Measurements from ENCODE around the gene DTNBP1. TPM values are rescaled to one million over a fixed set of nuclear protein-coding genes. Genes with fewer than 3 reads are reported as not detected.

The DTNBP1 gene
- total and polyA plus RNA-seq, 2 of the 8 experiments (the other 6 are each of a cell fraction or from before 2014, with no cell fraction given) = 13.5 to 22.1 TPM

- Histone ChIP-seq H4K8ac (ENCODE audit: extremely low read depth, insufficient read depth, low read length) (no peak overlapping the region), H3K9me3 (ENCODE audit: insufficient read depth in 2 of 2, low read depth in 1 of 2, low read length in 1 of 2) (no peaks in the 10 kb centered on the region), H2BK120ac (replicated peaks; ENCODE audit: low read depth, low read length) (no peak overlapping the region), H3K79me1 (ENCODE audit: low read depth, low read length) (no peaks in the 10 kb centered on the region), H4K20me1 (replicated peaks in 1 of 2; ENCODE audit: control insufficient read depth in 1 of 2, insufficient read depth in 2 of 2, low read length in 2 of 2) (peaks cover 0 to 3% of the 10 kb centered on the region in 2 experiments), H2BK15ac (ENCODE audit: low read length) (no peak overlapping the region; the same call in 1 of the 2 replicates), H3K14ac (ENCODE audit: insufficient read length) (no peak overlapping the region), H3K36me3 (ENCODE audit: control insufficient read depth in 2 of 4, insufficient read depth in 4 of 4, low read length in 3 of 4) (no peaks in the 10 kb centered on the region), H3K27me3 (replicated peaks in 1 of 4; ENCODE audit: control insufficient read depth in 3 of 4, extremely low read depth in 1 of 4, insufficient read depth in 3 of 4, low read length in 3 of 4) (no peaks in the 10 kb centered on the region), H3K27ac (ENCODE audit: low read depth, low read length) (no peak overlapping the region), H3K9ac (replicated peaks in 1 of 4; ENCODE audit: extremely low read depth in 1 of 4, low read depth in 3 of 4, low read length in 3 of 4) (no peak overlapping the region), H3K56ac (replicated peaks; ENCODE audit: insufficient read length, low read depth, low read length) (no peak overlapping the region), H3K23me2 (ENCODE audit: low read depth, low read length) (no peaks in the 10 kb centered on the region), H3K4me1 (replicated peaks in 1 of 4; ENCODE audit: control insufficient read depth in 3 of 4, insufficient read depth in 4 of 4, low read length in 3 of 4) (peaks cover 0 to 10% (median 8%) of the 10 kb centered on the region in 4 experiments; a peak in 4 of 7 replicates), H2BK12ac (ENCODE audit: low read depth, low read length) (no peak overlapping the region), H2AFZ (ENCODE audit: low read length) (no peak overlapping the region), H3K79me2 (ENCODE audit: control insufficient read depth in 1 of 2, insufficient read depth in 2 of 2, low read length in 2 of 2) (no peaks in the 10 kb centered on the region), H4K91ac (replicated peaks; ENCODE audit: insufficient read length, low read length) (no peak overlapping the region), H4K5ac (ENCODE audit: insufficient read length, low read depth, low read length) (no peak overlapping the region), H2AK5ac (ENCODE audit: low read depth, low read length) (no peak overlapping the region), H3K4ac (replicated peaks; ENCODE audit: insufficient read length, low read depth, low read length) (no peak overlapping the region), H2BK5ac (ENCODE audit: low read depth, low read length) (no peak overlapping the region), H3K4me2 (ENCODE audit: insufficient read depth in 1 of 2, low read depth in 2 of 2, low read length in 2 of 2) (no peak overlapping the region), H3K4me3 (ENCODE audit: extremely low read depth in 1 of 4, insufficient read depth in 2 of 4, low read depth in 3 of 4, low read length in 4 of 4) (no peak overlapping the region), H3K18ac (ENCODE audit: extremely low read depth, low read length) (no peak overlapping the region), H2BK20ac (ENCODE audit: low read length) (no peak overlapping the region), H3K23ac (ENCODE audit: insufficient read length) (no peak overlapping the region)
- 90% methylated on average over 7 of the region's 14 CpGs; no CpG with 5 or more reads in 1 of the 2 experiments for WGBS, 2 experiments (ENCODE audit: extremely low coverage in 1 of 2, insufficient coverage in 1 of 2, insufficient read length in 1 of 2, insufficient replicate concordance in 2 of 2, low coverage in 1 of 2, low lambda C conversion rate in 2 of 2, missing lambda C conversion rate in 1 of 2)
- FAIRE-seq = no peak
- DNase-seq (ENCODE audit: low read depth in 1 of 2, low spot score in 2 of 2) = no peak
- ChIA-PET CTCF (ENCODE audit: partially characterized antibody) (no interaction called here), POLR2A (ENCODE audit: partially characterized antibody) (no interaction called here)
- no peak for TF ChIP-seq GABPA (IDR thresholded peaks at IDR 0.05; ENCODE audit: borderline replicate concordance, insufficient read depth, low read length)
- TF ChIP-seq TEAD4 (IDR thresholded peaks at IDR 0.05; ENCODE audit: low read depth, low read length) = no peak
- TF ChIP-seq ATF2 (IDR thresholded peaks at IDR 0.05; ENCODE audit: low read length) = no peak
- no peak for TF ChIP-seq EZH2 (IDR thresholded peaks at IDR 0.05; ENCODE audit: low read depth, low read length, severe bottlenecking)
- no peak for TF ChIP-seq POLR2A (IDR thresholded peaks at IDR 0.05; ENCODE audit: control extremely low read depth in 1 of 2, low read depth in 2 of 2, low read length in 2 of 2)
- no peak for TF ChIP-seq ATF3 (IDR thresholded peaks at IDR 0.05; ENCODE audit: insufficient read depth, low read depth, low read length)
- TF ChIP-seq ZNF274 (IDR thresholded peaks at IDR 0.05; ENCODE audit: borderline replicate concordance, extremely low read depth, low read length) = no peak
Observed at GRCh38 chr6:15549371-15549770, 113.5 kb downstream of the DTNBP1 start.
